IMR-90 (cell line): Measurements from ENCODE around the gene MILR1. TPM values are rescaled to one million over a fixed set of nuclear protein-coding genes. Genes with fewer than 3 reads are reported as not detected.
A peak's percentile ranks its signal among the peaks of the same experiment; 100 is the strongest.
"Not testable (repeated sequence)": the region's sequence is repeated elsewhere in the genome, so short reads cannot be mapped to it uniquely, and the experiment has no call there.

Source experiments
- ATAC-seq: fragments of 200-7000 bp; cut with Tn5 transposase; 2 replicates; pipeline ENCODE4 v1.9.1; 2020; ENCODE audit warnings: low read depth, mild to moderate bottlenecking, moderate library complexity
- BruUV-seq: library from RNA; stranded (reverse); fragments of 400-500 nt; replicated peaks from 2 replicates; lab custom pipeline; 2021; lab: Mats Ljungman, UMichigan
- CTCF ChIA-PET: fragments of 300-600 bp; formaldehyde crosslinking; extraction: SDS; loops from one replicate; lab custom pipeline; 2021; ENCODE audit warnings: antibody characterized with exemption; lab: Yijun Ruan, JAX
- POLR2A ChIA-PET: fragments of 300-600 bp; sonication (Branson Sonifier 250); formaldehyde crosslinking; loops from one replicate; lab custom pipeline; 2022; ENCODE audit warnings: antibody characterized with exemption; ENCODE audit not compliant: unreplicated experiment; lab: Charles Lee
- DNase-seq: peaks from one replicate; pipeline ENCODE4 v3.0.0; 2013
- H2AFZ ChIP-seq: replicated peaks from 2 replicates; pipeline ENCODE3; 2013; ENCODE audit warnings: low read length, mild to moderate bottlenecking; ENCODE audit not compliant: poor library complexity
- H2AK5ac ChIP-seq: 2 replicates; pipeline ENCODE4 v1.6.1; 2013; ENCODE audit warnings: low read depth, low read length, inconsistent platforms
- H2AK9ac ChIP-seq: replicated peaks from 2 replicates; pipeline ENCODE3; 2013; ENCODE audit warnings: mild to moderate bottlenecking, low read depth, low read length, moderate library complexity; ENCODE audit not compliant: poor library complexity
- H2BK120ac ChIP-seq: 2 replicates; pipeline ENCODE4 v1.6.1; 2013; ENCODE audit warnings: low read depth, low read length, inconsistent platforms
- H2BK15ac ChIP-seq: 3 replicates; pipeline ENCODE4 v1.6.1; 2013; ENCODE audit warnings: low read depth, low read length, inconsistent platforms
- H2BK20ac ChIP-seq: 2 replicates; pipeline ENCODE4 v1.6.1; 2013; ENCODE audit warnings: low read depth, mild to moderate bottlenecking, inconsistent platforms, low read length, moderate library complexity
- H2BK5ac ChIP-seq: 2 replicates; pipeline ENCODE4 v1.6.1; 2013; ENCODE audit warnings: mild to moderate bottlenecking, low read depth, low read length, inconsistent platforms; ENCODE audit not compliant: poor library complexity, severe bottlenecking
- H3K14ac ChIP-seq: replicated peaks from 2 replicates; pipeline ENCODE4 v1.6.1; 2013; ENCODE audit warnings: low read depth, low read length, inconsistent platforms
- H3K18ac ChIP-seq: 2 replicates; pipeline ENCODE4 v1.6.1; 2013; ENCODE audit warnings: low read depth, low read length, control low read depth
- H3K23ac ChIP-seq: 2 replicates; pipeline ENCODE4 v1.6.1; 2013; ENCODE audit warnings: low read depth, low read length, inconsistent platforms
- H3K27ac ChIP-seq: 2 replicates; pipeline ENCODE4 v1.5.1; 2013; ENCODE audit warnings: mild to moderate bottlenecking, control low read depth, low read length; ENCODE audit not compliant: insufficient read depth
- H3K27me3 ChIP-seq: 2 replicates; pipeline ENCODE4 v1.6.1; 2013; ENCODE audit warnings: low read length; ENCODE audit not compliant: control insufficient read depth, insufficient read depth
- H3K36me3 ChIP-seq: 2 replicates; pipeline ENCODE4 v1.6.1; 2013; ENCODE audit warnings: low read length, mixed read lengths; ENCODE audit not compliant: control insufficient read depth, insufficient read depth
- H3K4ac ChIP-seq: 2 replicates; pipeline ENCODE4 v1.6.1; 2013; ENCODE audit warnings: low read depth, low read length, inconsistent platforms
- H3K4me1 ChIP-seq: 2 replicates; pipeline ENCODE4 v1.6.1; 2013; ENCODE audit warnings: low read length, mixed read lengths; ENCODE audit not compliant: control insufficient read depth, insufficient read depth
- H3K4me2 ChIP-seq: 2 replicates; pipeline ENCODE4 v1.6.1; 2013; ENCODE audit warnings: low read depth, mild to moderate bottlenecking, control low read depth, low read length, moderate library complexity
- H3K4me3 ChIP-seq: 2 replicates; pipeline ENCODE4 v1.5.1; 2013; ENCODE audit warnings: low read depth, mild to moderate bottlenecking, control low read depth, low read length, moderate library complexity; ENCODE audit not compliant: insufficient read depth
- H3K56ac ChIP-seq: 2 replicates; pipeline ENCODE4 v1.6.1; 2013; ENCODE audit warnings: low read length, inconsistent platforms; ENCODE audit not compliant: insufficient read depth; ENCODE audit errors: extremely low read depth
- H3K79me1 ChIP-seq, 2 experiments: 2 replicates each; pipeline ENCODE4 v1.6.1; 2013; ENCODE audit warnings: low read length in 2 of 2, inconsistent platforms in 1 of 2, low read depth in 1 of 2
- H3K9ac ChIP-seq: 2 replicates; pipeline ENCODE4 v1.6.1; 2013; ENCODE audit warnings: low read depth, low read length, control low read depth
- H3K9me1 ChIP-seq: 2 replicates; pipeline ENCODE4 v1.6.1; 2013; ENCODE audit warnings: low read length, inconsistent platforms; ENCODE audit not compliant: insufficient read depth
- H3K9me3 ChIP-seq: 2 replicates; pipeline ENCODE4 v1.6.1; 2013; ENCODE audit warnings: low read length; ENCODE audit not compliant: control insufficient read depth, insufficient read depth
- H4K20me1 ChIP-seq: 2 replicates; pipeline ENCODE4 v1.6.1; 2013; ENCODE audit warnings: low read length, inconsistent platforms; ENCODE audit not compliant: insufficient read depth
- H4K5ac ChIP-seq: 2 replicates; pipeline ENCODE4 v1.6.1; 2013; ENCODE audit warnings: mild to moderate bottlenecking, low read depth, low read length, control low read depth
- H4K8ac ChIP-seq, 2 experiments: 2 replicates each; pipeline ENCODE4 v1.6.1; 2013; ENCODE audit warnings: low read depth in 2 of 2, low read length in 2 of 2, control low read depth in 1 of 2, inconsistent platforms in 1 of 2
- H4K91ac ChIP-seq: 2 replicates; pipeline ENCODE4 v1.6.1; 2013; ENCODE audit warnings: low read depth, low read length, inconsistent platforms; ENCODE audit not compliant: insufficient read depth
- CEBPB ChIP-seq: IDR thresholded peaks from 2 replicates; pipeline ENCODE4 v1.6.1; 2012; ENCODE audit warnings: low read depth, low read length, improper control_type of control experiment
- SMC3 ChIP-seq: fragments of 150-350 bp; IDR thresholded peaks from 2 replicates; pipeline ENCODE4 v1.6.1; 2016; ENCODE audit warnings: low read depth, mild to moderate bottlenecking, antibody characterized with exemption, low read length, moderate library complexity
- WGBS, 2 experiments: methylation state at CpG; one replicate each; pipeline versions ENCODE4 v1.1.5 to v1.1.7; 2013; ENCODE audit warnings: missing lambda C conversion rate in 2 of 2; ENCODE audit not compliant: insufficient read length in 1 of 2; ENCODE audit errors: extremely low coverage in 2 of 2; 5-methylcytosine and 5-hydroxymethylcytosine counted together
- dilution Hi-C: fragments of 300-500 bp; cut with HindIII; formaldehyde crosslinking; loops from one replicate; pipeline ENCODE4 v1.14.3; 2018; ENCODE audit warnings: low sequenced_read_pairs; ENCODE audit not compliant: unreplicated experiment
- in situ Hi-C: fragments of 300-500 bp; cut with MboI; formaldehyde crosslinking; loops from 3 replicates; pipeline ENCODE4 v1.14.3; 2019; ENCODE audit warnings: low sequenced_read_pairs, inconsistent platforms, mixed read lengths
- intact Hi-C: fragments of 100-400 bp; cut with micrococcal nuclease; formaldehyde crosslinking; loops from 2 replicates; pipeline ENCODE4 v1.10.0; 2022
- polyA plus RNA-seq, 3 experiments: library from polyadenylated mRNA; depleted of rRNA; stranded (reverse); fragments of >200 nt; gene quantifications; 2 replicates each; pipeline ENCODE4 v1.2.3, GENCODE V29; 2012; ENCODE audit warnings: low replicate concordance in 1 of 3
- total RNA-seq: library from RNA; depleted of rRNA; stranded (reverse); fragments of >200 nt; gene quantifications from 2 replicates; pipeline ENCODE4 v1.2.3, GENCODE V29; 2012

The MILR1 gene
- total and polyA plus RNA-seq, 2 of the 4 experiments (the other 2 are of a cell fraction): 0.36 to 0.44 TPM

DNA sequence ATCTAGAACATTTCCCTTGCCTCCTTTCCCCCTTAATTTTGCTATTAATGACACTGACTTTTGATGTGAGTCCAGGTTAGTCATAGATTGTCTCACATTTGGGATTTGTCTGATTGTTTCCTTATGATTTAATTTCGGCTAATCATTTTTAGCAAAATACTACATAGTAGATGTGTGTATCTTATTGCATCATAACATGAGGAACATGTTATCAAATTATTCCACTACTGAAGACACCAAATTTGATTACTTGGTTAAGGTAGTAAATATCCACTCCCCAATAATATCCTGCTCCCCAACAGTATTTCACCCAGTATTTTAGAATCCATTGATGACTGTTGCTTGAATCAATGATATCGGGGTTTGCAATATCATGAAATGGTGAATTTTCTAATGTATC lies 45.2 kb downstream of the MILR1 start:
- no peak overlapping the region for H4K8ac ChIP-seq
- no peak overlapping the region for H2BK20ac ChIP-seq
- H3K4ac ChIP-seq: no peak overlapping the region
- no peak overlapping the region for H4K91ac ChIP-seq
- no peaks in the 10 kb centered on the region for H3K27me3 ChIP-seq
- no peak overlapping the region for H3K4me2 ChIP-seq
- WGBS, 2 experiments: no CpG with 5 or more reads among the region's 2 CpGs
- ATAC-seq (no peak), DNase-seq (no peak)
- BruUV-seq: no TSS peak
- no peak overlapping the region for H3K9ac ChIP-seq
- H3K4me3 ChIP-seq: no peak overlapping the region
- no peak overlapping the region for H3K56ac ChIP-seq
- H3K4me1 ChIP-seq: no peaks in the 10 kb centered on the region
- no peak overlapping the region for H4K5ac ChIP-seq
- H3K14ac ChIP-seq: no peak overlapping the region
- no peak overlapping the region for H2BK5ac ChIP-seq
- no peak overlapping the region for H3K27ac ChIP-seq
- no peak overlapping the region for H2AK5ac ChIP-seq
- TF ChIP-seq SMC3: no peak
- TF ChIP-seq CEBPB: peak; percentile 78
- no peak overlapping the region for H3K18ac ChIP-seq
- POLR2A ChIA-PET: no interaction called here
- no peaks in the 10 kb centered on the region for H3K9me3 ChIP-seq
- CTCF ChIA-PET: no interaction called here
- intact Hi-C loops: loop anchor here (5.0 kb wide), 2 partner anchors 172 to 187 kb away; no protein-coding TSS in a partner anchor
- peaks cover 19% of the 10 kb centered on the region; the same call in 1 of the 2 replicates for H4K20me1 ChIP-seq
- H3K9me1 ChIP-seq: no peaks in the 10 kb centered on the region
- no peak overlapping the region for H2AK9ac ChIP-seq
- H3K36me3 ChIP-seq: peaks cover 15% of the 10 kb centered on the region
- H2AFZ ChIP-seq: no peak overlapping the region
- H2BK15ac ChIP-seq: no peak overlapping the region
- in situ Hi-C loops: loop anchor here (5.0 kb wide), 2 partner anchors 72 to 172 kb away; no protein-coding TSS in a partner anchor
- no peak overlapping the region for H2BK120ac ChIP-seq
- dilution Hi-C loops: no loop called here
- peaks cover 10 to 18% of the 10 kb centered on the region in 2 experiments; a peak in 3 of 4 replicates for H3K79me1 ChIP-seq
- H3K23ac ChIP-seq: no peak overlapping the region

- H3K4me2 ChIP-seq, BruUV-seq: not testable (repeated sequence)
- peaks cover 16% of the 10 kb centered on the region for H3K36me3 ChIP-seq
These were observed 46.4 kb downstream of the MILR1 start for GRCh38 chr17:64495300-64495699.

More at GRCh38 chr17:64495300-64495699, 46.4 kb downstream of the MILR1 start:
- H3K9me3 ChIP-seq, H3K18ac ChIP-seq, H3K27ac ChIP-seq, H4K8ac ChIP-seq, H3K4me3 ChIP-seq, H2BK15ac ChIP-seq, H3K56ac ChIP-seq, H3K14ac ChIP-seq, ATAC-seq, H3K27me3 ChIP-seq, H3K9me1 ChIP-seq, H3K9ac ChIP-seq, dilution Hi-C loops, H2AK5ac ChIP-seq, H3K23ac ChIP-seq, H3K4ac ChIP-seq, H2BK120ac ChIP-seq, H4K91ac ChIP-seq, DNase-seq, H2BK5ac ChIP-seq, H2AK9ac ChIP-seq, H2BK20ac ChIP-seq, CTCF ChIA-PET, in situ Hi-C loops, H3K4me1 ChIP-seq, intact Hi-C loops, H2AFZ ChIP-seq, H4K5ac ChIP-seq: not testable (repeated sequence)
- 80 to 100% methylated on average over 1 of the region's 5 CpGs for WGBS, 2 experiments
- H3K79me1 ChIP-seq: peaks cover 13 to 24% of the 10 kb centered on the region in 2 experiments
- POLR2A ChIA-PET: interaction anchor here (0.6 kb wide), 1 partner anchor 75 kb away, joined by 3 read pairs; no protein-coding TSS in a partner anchor
- H4K20me1 ChIP-seq: peaks cover 26% of the 10 kb centered on the region
